HG03565 (cell line): ENCODE results near the gene LILRA1.
"Not testable (repeated sequence)": the region's sequence is repeated elsewhere in the genome, so short reads cannot be mapped to it uniquely, and the experiment has no call there.

Experiments used
- ATAC-seq: cut with Tn5 transposase; IDR thresholded peaks from one replicate; pipeline ENCODE4 v1.9.1; 2021; ENCODE audit warnings: mild to moderate bottlenecking, moderate library complexity; ENCODE audit not compliant: unreplicated experiment

Gene LILRA1

DNA sequence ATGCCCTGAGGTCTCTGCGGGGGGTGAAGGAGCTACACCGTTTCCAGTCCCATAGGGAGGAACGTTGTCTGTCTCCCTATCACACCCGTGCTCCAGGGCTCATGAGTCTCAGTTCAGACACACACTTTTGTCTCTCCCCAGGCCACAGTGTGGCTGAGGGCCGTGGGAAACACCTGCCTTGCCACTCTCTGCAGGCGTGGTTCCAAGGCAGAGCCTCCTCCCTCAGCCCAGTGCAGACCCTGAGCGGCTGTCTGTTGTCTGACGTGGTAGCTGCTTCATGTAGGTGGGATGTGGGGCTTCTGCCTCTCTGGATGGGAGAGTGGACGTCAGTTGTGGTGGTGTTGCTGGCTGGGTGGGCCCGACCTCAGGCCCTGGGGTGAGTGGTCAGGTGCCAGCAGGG, 30.8 kb downstream of the LILRA1 start:
- ATAC-seq: not testable (repeated sequence)

DNA sequence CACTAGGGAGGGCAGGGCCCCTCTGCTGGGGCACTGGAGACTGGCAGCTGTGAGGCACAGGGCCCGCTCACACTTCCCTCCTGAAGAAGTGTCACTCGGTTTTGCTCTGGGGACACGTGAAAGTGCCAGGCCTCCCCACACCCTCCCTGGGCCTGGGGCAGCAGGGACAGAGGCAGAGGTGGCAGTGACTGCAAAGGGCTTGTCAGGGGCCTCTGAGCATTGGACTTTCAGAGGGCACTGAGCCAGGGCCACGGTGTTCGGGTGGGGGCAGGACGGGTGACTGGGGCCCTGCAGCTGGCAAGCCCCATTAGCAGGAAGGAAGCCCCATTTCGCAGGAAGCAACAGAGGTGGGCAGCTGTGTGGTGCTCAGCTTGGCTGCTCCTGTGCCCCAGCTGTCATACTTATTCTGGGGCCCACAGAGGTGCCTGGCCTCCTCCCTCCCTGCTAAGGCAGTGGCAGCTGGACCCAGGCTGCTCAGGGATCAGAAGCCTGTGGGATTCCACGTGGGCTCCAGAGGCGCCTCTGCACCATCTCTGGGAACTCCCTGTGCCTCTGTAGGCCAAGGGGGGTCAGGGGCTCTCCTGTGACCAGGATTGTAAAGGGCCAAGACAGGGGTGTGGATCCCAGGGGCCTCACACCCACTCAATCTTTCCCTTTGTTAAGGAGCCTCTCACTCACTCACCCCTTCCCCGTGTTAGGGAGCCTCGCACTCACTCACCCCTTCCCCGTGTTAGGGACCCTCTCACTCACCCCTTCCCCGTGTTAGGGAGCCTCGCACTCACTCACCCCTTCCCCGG, 31.7 kb downstream of the LILRA1 start:
- ATAC-seq: not testable (repeated sequence)

DNA sequence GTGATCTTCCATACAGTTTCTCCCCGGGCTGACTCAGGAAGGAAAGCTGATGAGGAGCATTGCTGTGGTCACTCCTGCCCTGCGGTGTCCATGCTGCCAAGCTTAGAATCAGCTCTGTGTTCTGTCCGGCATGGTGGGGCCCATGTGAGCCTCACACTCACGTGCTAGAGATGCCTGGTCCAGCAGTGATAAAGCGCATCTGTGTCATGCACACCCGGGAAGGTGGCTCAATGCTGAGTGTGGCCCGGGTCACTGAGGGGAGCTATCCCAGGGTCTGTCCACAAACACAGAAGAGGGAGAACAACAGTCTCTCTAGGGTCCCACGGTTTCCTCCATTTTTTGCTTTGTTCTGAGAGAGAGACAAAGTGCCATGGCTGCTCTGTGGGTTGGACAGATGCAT, 33.3 kb downstream of the LILRA1 start:
- no peak for ATAC-seq

DNA sequence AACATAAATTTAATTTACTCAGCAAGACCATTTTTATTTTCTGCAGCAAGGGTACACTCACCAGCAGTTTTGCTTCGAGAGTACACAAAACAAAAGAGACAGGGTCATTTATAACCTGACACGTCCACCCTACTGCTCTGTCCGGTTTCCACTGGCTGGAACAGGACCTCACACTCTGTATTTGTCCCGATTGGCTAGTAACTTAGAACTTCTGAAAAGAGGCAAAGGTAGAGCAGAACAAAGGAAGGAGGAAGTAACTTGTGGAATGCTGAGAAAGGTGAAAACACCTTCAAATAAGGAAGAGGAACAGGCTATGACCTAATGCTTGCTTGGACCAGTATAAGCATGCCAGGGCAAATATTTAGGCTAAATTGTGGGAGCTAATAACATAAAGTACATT, 34.5 kb downstream of the LILRA1 start:
- ATAC-seq: not testable (repeated sequence)

DNA sequence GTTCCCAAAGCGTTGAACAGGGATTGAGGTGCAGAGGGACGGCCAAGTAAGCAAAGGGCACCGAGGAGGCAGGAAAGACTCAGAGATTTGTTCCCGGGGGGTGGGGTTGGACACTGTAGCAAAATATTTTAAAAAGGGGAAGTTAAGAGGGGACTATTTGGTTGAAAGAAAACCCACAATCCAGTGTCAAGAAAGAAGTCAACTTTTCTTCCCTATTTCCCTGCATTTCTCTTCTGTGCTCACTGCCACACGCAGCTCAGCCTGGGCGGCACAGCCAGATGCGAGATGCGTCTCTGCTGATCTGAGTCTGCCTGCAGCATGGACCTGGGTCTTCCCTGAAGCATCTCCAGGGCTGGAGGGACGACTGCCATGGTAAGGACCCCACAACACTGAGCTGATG, 36.8 kb downstream of the LILRA1 start, which contains the start of gene LILRB1:
TSS of gene LILRB1 (plus strand) at position 223 of the 400 bp plus-strand sequence. CDS start 590 bp downstream, outside the sequence.
- not testable (repeated sequence) for ATAC-seq

DNA sequence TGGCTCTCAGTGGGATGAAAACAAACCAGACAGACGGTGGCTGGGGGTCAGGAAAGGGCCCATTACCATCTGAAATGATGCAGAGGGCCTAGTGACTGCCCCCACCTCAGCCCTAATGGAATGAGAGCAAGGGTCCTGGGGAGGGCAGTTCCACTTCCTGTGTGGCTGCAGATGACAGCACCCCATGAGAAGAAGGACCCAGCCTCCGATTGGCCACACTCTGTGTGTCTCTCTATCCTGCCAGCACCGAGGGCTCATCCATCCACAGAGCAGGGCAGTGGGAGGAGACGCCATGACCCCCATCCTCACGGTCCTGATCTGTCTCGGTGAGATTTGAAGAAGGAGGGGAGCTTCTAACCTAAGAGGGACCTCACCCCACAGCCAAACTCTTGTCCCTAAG, 37.4 kb downstream of the LILRA1 start:
- ATAC-seq: no peak

DNA sequence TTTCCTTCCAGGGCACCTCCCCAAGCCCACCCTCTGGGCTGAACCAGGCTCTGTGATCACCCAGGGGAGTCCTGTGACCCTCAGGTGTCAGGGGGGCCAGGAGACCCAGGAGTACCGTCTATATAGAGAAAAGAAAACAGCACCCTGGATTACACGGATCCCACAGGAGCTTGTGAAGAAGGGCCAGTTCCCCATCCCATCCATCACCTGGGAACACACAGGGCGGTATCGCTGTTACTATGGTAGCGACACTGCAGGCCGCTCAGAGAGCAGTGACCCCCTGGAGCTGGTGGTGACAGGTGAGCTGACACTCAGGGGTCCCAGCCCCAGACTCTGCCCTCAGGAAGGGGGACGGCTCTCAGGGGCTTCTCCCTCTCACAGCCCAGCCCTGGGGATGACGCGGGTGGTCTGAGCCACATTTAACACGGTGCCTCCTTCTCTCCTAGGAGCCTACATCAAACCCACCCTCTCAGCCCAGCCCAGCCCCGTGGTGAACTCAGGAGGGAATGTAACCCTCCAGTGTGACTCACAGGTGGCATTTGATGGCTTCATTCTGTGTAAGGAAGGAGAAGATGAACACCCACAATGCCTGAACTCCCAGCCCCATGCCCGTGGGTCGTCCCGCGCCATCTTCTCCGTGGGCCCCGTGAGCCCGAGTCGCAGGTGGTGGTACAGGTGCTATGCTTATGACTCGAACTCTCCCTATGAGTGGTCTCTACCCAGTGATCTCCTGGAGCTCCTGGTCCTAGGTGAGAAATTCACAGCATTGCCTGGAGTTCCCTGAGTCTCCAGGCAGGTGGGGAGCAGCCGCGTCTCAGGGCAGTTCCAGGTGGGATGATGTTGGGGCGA, 38.3 kb downstream of the LILRA1 start:
- not testable (repeated sequence) for ATAC-seq

DNA sequence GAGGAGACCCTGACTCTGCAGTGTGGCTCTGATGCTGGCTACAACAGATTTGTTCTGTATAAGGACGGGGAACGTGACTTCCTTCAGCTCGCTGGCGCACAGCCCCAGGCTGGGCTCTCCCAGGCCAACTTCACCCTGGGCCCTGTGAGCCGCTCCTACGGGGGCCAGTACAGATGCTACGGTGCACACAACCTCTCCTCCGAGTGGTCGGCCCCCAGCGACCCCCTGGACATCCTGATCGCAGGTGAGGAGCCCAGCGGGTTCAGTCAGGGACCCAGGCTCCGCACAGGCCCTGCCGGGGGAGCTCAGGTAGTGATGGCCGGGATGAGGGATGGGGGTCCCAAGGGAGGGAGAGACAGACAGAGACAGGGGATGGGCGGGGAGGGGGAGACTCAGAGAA, 39.1 kb downstream of the LILRA1 start:
- ATAC-seq: not testable (repeated sequence)

DNA sequence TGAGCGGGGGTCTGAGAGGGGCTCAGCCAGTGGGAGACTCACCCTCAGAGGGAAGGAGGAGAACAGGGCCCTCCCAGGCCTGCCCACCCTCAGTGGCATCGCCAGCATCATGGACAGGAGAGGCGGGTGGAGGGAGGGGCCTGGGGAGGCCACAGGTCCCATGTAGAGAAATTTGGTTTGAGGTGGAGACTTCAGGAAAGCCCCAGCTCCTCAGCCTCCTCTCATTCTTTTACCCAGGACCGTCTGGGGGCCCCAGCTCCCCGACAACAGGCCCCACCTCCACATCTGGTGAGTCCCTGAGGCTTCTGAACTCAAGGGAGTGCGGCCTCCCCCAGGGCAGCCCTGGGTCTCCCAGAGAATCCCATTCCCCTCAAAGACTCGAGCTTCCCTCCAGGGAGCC, 40.0 kb downstream of the LILRA1 start:
- no peak for ATAC-seq

DNA sequence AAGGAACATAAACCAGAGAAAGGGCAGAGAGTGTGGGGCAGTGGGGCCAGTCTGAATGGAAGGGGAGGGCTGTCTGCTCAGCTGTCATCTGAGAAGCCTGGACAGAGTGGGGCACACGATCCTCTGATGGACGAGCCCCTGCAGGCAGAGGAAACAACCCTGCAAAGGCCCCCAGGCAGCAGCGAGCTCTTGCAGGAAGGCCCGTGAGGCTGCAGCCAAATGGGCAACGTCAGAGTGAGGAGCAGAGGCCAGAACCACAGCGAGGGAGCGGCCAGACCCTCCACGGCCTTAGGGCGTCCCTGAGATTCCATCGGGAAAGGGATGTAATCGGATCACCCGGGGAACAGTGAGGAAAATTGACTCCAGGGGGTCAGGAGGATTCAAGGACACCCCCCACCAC, 42.6 kb downstream of the LILRA1 start:
- not testable (repeated sequence) for ATAC-seq

DNA sequence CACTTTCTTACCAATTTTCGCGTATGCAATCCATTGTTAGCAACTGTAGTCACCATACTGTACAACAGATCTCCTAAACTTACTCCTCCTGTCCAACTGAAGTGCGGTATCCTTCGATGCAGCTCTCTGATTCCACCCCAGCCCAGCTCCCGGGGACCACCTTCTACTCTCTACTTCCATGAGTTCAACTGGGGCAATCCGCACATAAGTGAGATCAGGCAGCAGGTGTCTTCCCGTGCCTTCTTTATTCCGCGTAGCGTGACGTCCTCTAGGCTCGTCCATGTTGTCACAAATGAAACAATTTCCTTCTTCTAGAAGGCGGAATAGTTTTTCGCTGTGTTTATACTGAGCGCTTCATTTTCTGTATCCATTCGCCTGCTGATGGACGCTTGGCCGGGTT, 45.3 kb downstream of the LILRA1 start:
- no peak for ATAC-seq

DNA sequence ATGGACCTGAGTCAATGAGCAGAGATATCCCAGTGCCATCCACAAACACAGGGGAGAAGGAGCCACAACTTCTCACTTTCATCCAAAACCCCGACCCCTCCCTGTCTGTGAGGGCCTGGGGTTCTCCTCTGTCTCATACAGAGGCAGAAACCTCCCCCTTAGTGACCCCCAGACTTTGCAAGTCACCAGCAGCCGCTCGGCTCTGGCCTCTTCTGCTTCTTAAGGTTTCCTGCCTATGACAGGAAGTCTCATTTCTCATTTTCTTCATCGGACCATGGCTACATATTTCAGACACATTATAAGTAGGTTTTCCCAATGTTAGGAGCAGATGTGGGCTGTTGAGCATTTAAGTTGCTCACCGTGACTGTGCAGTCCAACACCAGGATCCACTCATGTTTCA, 49.5 kb downstream of the LILRA1 start:
- ATAC-seq: not testable (repeated sequence)

DNA sequence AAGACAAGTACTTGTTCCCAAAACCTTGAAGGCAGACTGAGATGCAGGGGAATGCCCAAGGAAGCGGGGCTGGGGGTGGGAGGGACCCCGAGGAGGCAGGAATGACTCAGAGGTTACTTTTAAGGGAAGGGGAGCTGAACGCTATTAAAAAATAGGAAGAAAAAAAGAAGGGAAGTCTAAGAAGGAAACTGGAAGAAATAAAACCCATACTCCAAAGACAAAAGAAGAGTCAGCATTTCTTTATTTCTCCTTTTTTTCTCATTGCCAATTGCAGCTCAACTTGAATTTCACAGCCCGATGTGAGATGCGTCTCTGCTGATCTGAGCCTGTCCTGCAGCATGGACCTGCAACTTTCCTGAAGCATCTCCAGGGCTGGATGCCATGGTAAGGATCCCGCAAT, 50.2 kb downstream of the LILRA1 start:
- ATAC-seq: not testable (repeated sequence)

DNA sequence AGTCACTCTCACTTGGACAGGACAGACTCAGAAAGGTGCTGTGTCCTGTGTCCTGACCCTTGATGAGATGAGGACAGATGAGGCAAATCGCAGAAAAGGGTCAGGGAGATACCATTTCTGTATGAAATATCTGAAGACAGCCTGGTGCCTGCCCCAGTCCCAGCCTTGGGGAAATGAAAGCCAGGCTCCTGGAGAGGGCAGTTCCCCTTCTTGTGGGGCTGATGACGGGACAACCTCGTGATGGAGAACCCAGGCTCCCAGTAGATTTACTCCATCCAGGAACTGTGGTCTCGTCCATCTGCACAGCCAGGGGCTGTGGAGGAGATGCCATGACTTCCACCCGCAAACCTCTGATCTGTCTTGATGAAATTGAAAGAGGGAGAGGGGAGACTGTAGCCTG, 50.6 kb downstream of the LILRA1 start:
- ATAC-seq: no peak

DNA sequence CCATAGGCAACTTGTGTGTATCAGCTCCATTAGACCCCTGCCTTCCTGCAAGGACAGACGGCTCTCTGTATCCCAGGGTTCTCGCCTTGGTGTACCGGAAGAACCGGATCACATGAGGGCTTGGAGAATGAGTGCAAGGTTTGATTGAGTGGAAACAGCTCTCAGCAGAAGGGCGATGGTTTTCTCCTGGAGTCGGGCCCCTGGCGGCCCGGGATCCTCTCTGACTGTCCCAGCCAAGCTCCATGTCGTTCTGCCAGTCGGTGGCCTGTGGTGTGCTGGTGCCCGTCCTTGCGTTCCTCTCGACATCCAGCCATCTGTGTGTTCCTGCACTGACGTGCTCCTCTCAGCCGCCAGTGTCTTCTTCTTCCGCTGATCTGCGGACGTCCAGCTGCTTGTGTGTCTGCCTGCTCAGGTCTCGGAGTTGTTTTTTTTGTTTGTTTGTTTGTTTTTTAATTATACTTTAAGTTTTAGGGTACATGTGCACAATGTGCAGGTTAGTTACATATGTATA, 53.0 kb downstream of the LILRA1 start:
- ATAC-seq: no peak

DNA sequence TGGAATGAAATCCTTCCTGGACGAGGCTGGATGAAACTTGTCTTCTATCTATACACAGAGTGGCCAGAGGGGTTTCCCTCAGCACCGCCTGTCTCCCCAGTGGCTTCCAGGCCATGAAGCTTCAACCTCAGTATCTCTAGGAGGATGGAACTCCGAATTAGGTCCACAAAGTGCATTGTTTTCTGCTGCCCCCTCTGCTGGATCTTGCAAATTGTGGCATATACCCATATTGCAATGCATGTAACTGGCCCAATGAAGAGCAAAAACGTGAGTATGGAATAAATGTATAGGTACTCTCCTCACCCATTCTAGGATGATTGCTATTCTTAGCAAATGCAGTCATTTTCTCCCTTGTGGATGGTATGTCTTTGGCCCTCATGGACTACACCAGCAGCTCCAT, 54.7 kb downstream of the LILRA1 start:
- no peak for ATAC-seq

DNA sequence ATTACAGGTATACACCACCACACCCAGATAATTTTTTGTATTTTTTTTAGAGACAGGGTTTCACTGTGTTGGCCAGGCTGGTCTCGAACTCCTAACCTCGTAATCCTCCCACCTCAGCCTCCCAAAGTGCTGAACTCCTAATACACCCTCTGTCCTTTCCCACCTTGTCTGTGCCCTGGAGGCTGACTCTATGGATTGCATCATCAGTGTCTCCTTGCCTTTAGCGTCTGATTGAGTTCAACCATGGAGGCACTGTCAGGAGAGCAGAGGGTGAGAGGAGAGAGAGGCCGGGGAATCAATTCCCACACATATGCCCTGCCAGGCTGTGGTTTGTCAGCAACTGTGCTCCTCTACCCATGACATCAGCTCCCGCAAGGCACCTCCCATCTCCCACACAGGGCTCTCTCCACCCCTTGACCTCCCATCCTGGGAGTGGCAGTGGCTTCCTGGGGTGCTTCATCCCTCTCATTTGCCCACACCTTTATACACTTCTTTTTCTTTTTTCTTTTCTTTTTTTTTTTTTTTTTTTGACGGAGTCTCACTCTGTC, 56.8 kb downstream of the LILRA1 start:
- no peak for ATAC-seq
